ENCODE results near the gene FAM120A.

FAM120A gene

GRCh38 chr9:93577975-93578682, 126.6 kb downstream of the FAM120A start:
- ATAC-seq: no peak
- Mint-ChIP-seq H3K36me3 (no peaks in the 10 kb centered on the region), H3K9me3 (no peaks in the 10 kb centered on the region), H3K27me3 (no peaks in the 10 kb centered on the region), H3K4me3 (peak overlapping the region; percentile 77), H3K4me1 (peaks cover 68% of the 10 kb centered on the region), H3K27ac (peak overlapping the region; percentile 70)

- Mint-ChIP-seq H3K4me3 (no peak overlapping the region), H3K9me3 (no peaks in the 10 kb centered on the region), H3K4me1 (peaks cover 64% of the 10 kb centered on the region), H3K27ac (no peak overlapping the region), H3K36me3 (no peaks in the 10 kb centered on the region), H3K27me3 (no peaks in the 10 kb centered on the region)
- no peak for ATAC-seq
These were observed 127.4 kb downstream of the FAM120A start for GRCh38 chr9:93578844-93579243.

- Mint-ChIP-seq H3K9me3 (no peaks in the 10 kb centered on the region), H3K27ac (no peak overlapping the region), H3K4me3 (no peak overlapping the region), H3K36me3 (peaks cover 9% of the 10 kb centered on the region), H3K27me3 (no peaks in the 10 kb centered on the region), H3K4me1 (peaks cover 61% of the 10 kb centered on the region)
- ATAC-seq: no peak
These were observed 128.4 kb downstream of the FAM120A start for GRCh38 chr9:93579711-93580516.

- H3K4me1 Mint-ChIP-seq: peaks cover 52% of the 10 kb centered on the region
These were observed 129.3 kb downstream of the FAM120A start for GRCh38 chr9:93580654-93581380.

GRCh38 chr9:93582115-93582514, 130.6 kb downstream of the FAM120A start:
- Mint-ChIP-seq H3K9me3 (no peaks in the 10 kb centered on the region), H3K27ac (no peak overlapping the region), H3K4me1 (peaks cover 60% of the 10 kb centered on the region), H3K4me3 (no peak overlapping the region), H3K36me3 (peaks cover 13% of the 10 kb centered on the region), H3K27me3 (no peaks in the 10 kb centered on the region)
- ATAC-seq: no peak

More at GRCh38 chr9:93580654-93581380, 129.3 kb downstream of the FAM120A start:
- Mint-ChIP-seq H3K9me3 (no peaks in the 10 kb centered on the region), H3K27ac (no peak overlapping the region), H3K27me3 (no peaks in the 10 kb centered on the region), H3K36me3 (peaks cover 13% of the 10 kb centered on the region), H3K4me3 (no peak overlapping the region)
- ATAC-seq: no peak

GRCh38 chr9:93582550-93582949, 131.1 kb downstream of the FAM120A start:
- Mint-ChIP-seq H3K36me3 (peaks cover 13% of the 10 kb centered on the region), H3K4me1 (peaks cover 61% of the 10 kb centered on the region), H3K27me3 (no peaks in the 10 kb centered on the region), H3K4me3 (no peak overlapping the region), H3K9me3 (no peaks in the 10 kb centered on the region), H3K27ac (no peak overlapping the region)
- ATAC-seq: no peak

GRCh38 chr9:93585259-93585658, 133.8 kb downstream of the FAM120A start:
- Mint-ChIP-seq H3K4me1 (peaks cover 51% of the 10 kb centered on the region), H3K27ac (no peak overlapping the region), H3K4me3 (no peak overlapping the region), H3K36me3 (peaks cover 13% of the 10 kb centered on the region), H3K27me3 (no peaks in the 10 kb centered on the region), H3K9me3 (no peaks in the 10 kb centered on the region)
- no peak for ATAC-seq

GRCh38 chr9:93585695-93586094, 134.2 kb downstream of the FAM120A start:
- Mint-ChIP-seq H3K4me3 (no peak overlapping the region), H3K27ac (no peak overlapping the region), H3K9me3 (no peaks in the 10 kb centered on the region), H3K27me3 (no peaks in the 10 kb centered on the region), H3K36me3 (peaks cover 13% of the 10 kb centered on the region), H3K4me1 (peaks cover 50% of the 10 kb centered on the region)
- ATAC-seq: no peak

GRCh38 chr9:93586290-93587057, 135.0 kb downstream of the FAM120A start:
- Mint-ChIP-seq H3K4me3 (no peak overlapping the region), H3K27me3 (no peaks in the 10 kb centered on the region), H3K4me1 (peaks cover 51% of the 10 kb centered on the region), H3K27ac (no peak overlapping the region), H3K9me3 (no peaks in the 10 kb centered on the region), H3K36me3 (peaks cover 13% of the 10 kb centered on the region)
- ATAC-seq: no peak

GRCh38 chr9:93587284-93587650, 135.8 kb downstream of the FAM120A start:
- no peaks in the 10 kb centered on the region for H3K9me3 Mint-ChIP-seq
- no peak overlapping the region for H3K4me3 Mint-ChIP-seq
- H3K27me3 Mint-ChIP-seq: no peaks in the 10 kb centered on the region
- H3K4me1 Mint-ChIP-seq: peaks cover 54% of the 10 kb centered on the region
- H3K36me3 Mint-ChIP-seq: peaks cover 13% of the 10 kb centered on the region
- no peak for ATAC-seq
- no peak overlapping the region for H3K27ac Mint-ChIP-seq

- no peak for ATAC-seq
- H3K27ac Mint-ChIP-seq: no peak overlapping the region
- H3K27me3 Mint-ChIP-seq: no peaks in the 10 kb centered on the region
- H3K36me3 Mint-ChIP-seq: peaks cover 13% of the 10 kb centered on the region
- no peaks in the 10 kb centered on the region for H3K9me3 Mint-ChIP-seq
- peaks cover 49% of the 10 kb centered on the region for H3K4me1 Mint-ChIP-seq
- no peak overlapping the region for H3K4me3 Mint-ChIP-seq
These were observed 136.3 kb downstream of the FAM120A start for GRCh38 chr9:93587651-93588347.

- no peak for ATAC-seq
- Mint-ChIP-seq H3K4me1 (peaks cover 56% of the 10 kb centered on the region), H3K27me3 (no peaks in the 10 kb centered on the region), H3K36me3 (peaks cover 13% of the 10 kb centered on the region), H3K9me3 (no peaks in the 10 kb centered on the region), H3K27ac (peak overlapping the region; percentile 3), H3K4me3 (no peak overlapping the region)
These were observed 137.4 kb downstream of the FAM120A start for GRCh38 chr9:93588641-93589609.

GRCh38 chr9:93589688-93590087, 138.2 kb downstream of the FAM120A start:
- no peak for ATAC-seq
- Mint-ChIP-seq H3K27me3 (no peaks in the 10 kb centered on the region), H3K9me3 (no peaks in the 10 kb centered on the region), H3K4me3 (no peak overlapping the region), H3K36me3 (peaks cover 6% of the 10 kb centered on the region), H3K27ac (peak overlapping the region; percentile 3), H3K4me1 (peaks cover 62% of the 10 kb centered on the region)

Measured in stimulated activated memory B cell treated with anti-CD40 and anti-IgM and Interleukin-4, amounts not matched to agents 10 μg/mL and 1 μg/mL and 100 μg/mL, for 72 hours (primary cell).